ENCODE results near the gene LMAN2.

GRCh38 chr5:177357146-177357458 lies 5.6 kb upstream of the LMAN2 start:
- TF ChIP-seq CTCF (IDR thresholded peaks at IDR 0.05) (no peak), POLR2A (IDR thresholded peaks at IDR 0.05) (no peak)
